GM12801 (cell line): ENCODE results near the gene ADPRS.

Experiments
- CTCF ChIP-seq: IDR thresholded peaks from one replicate; pipeline ENCODE4 v1.5.1; 2011; ENCODE audit warnings: control low read depth; ENCODE audit not compliant: insufficient read length; ENCODE audit errors: extremely low read depth

Gene ADPRS

GRCh38 chr1:36093929-36094328, 5.2 kb downstream of the ADPRS start:
- TF ChIP-seq CTCF, result no peak

- TF ChIP-seq CTCF, result no peak
Observed at GRCh38 chr1:36094621-36095061, 5.9 kb downstream of the ADPRS start.

- no peak for TF ChIP-seq CTCF
Observed at GRCh38 chr1:36095760-36096405, 7.2 kb downstream of the ADPRS start.

- TF ChIP-seq CTCF, result no peak
Observed at GRCh38 chr1:36096500-36097432, 8.1 kb downstream of the ADPRS start.

GRCh38 chr1:36097693-36098585, 9.2 kb downstream of the ADPRS start:
- TF ChIP-seq CTCF, result no peak

- TF ChIP-seq CTCF, result no peak
Observed at GRCh38 chr1:36098650-36099365, 10.1 kb downstream of the ADPRS start.
